ENCODE measurements around the gene PHKA1.

- TF ChIP-seq EZH2 (IDR thresholded peaks at IDR 0.05; ENCODE audit: low read length, missing control alignments), result no peak
- no peak for TF ChIP-seq CTCF (conservative IDR thresholded peaks at IDR 0.05 in 1 of 2, IDR thresholded peaks at IDR 0.05 in 1 of 2; ENCODE audit: low read depth in 1 of 2, low read length in 2 of 2)
These were observed 29.1 kb downstream of the PHKA1 start for GRCh38 chrX:72685018-72685417.

Measured in fibroblast of lung (primary cell).